Endothelial cell of umbilical vein (primary cell): Measurements from ENCODE around the gene KCTD6.

ENCODE experiments used
- POLR2A ChIP-seq: IDR thresholded peaks from 2 replicates; pipeline ENCODE4 v1.6.1; 2012; ENCODE audit warnings: low read depth, mild to moderate bottlenecking, control low read depth, low read length
- TF ChIP-seq, protein P1 (sequence below), 2 donors: IDR thresholded peaks; 1 replicate in 1 of 2; 2 replicates in 1 of 2; pipeline ENCODE4 v1.5.1; 2011; ENCODE audit warnings: low read length in 2 of 2, mild to moderate bottlenecking in 2 of 2, moderate library complexity in 2 of 2, control low read depth in 1 of 2, inconsistent platforms in 1 of 2, low read depth in 1 of 2; ENCODE audit not compliant: insufficient read depth in 1 of 2; ENCODE audit errors: extremely low read depth in 1 of 2

DNA sequence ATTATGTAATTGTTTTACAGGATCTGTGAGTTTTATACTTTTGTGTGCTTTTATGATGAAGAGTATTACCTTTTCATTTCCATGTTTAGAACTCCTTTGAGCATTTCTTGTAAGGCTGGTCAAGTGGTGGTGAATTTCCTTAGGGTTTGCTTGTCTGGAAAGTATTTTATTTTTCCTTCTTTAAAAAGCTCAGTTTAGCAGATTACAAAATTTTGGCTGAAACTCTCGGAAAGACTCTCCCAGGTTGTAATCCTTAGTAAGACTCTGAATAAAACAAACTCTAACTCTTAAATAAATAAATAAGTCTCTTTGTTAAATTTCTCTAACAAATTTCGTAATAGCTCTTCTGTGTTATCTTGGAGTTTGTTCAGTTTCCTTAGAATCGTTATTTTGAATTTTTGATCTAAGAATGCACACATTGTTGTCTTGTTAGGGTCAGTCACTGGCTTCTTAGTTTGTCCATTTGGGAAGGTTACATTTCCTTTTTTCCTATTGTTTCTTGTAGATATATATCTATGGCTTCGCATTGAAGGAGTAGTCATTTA, 59.8 kb downstream of the KCTD6 start:
- TF ChIP-seq, protein P1, sequence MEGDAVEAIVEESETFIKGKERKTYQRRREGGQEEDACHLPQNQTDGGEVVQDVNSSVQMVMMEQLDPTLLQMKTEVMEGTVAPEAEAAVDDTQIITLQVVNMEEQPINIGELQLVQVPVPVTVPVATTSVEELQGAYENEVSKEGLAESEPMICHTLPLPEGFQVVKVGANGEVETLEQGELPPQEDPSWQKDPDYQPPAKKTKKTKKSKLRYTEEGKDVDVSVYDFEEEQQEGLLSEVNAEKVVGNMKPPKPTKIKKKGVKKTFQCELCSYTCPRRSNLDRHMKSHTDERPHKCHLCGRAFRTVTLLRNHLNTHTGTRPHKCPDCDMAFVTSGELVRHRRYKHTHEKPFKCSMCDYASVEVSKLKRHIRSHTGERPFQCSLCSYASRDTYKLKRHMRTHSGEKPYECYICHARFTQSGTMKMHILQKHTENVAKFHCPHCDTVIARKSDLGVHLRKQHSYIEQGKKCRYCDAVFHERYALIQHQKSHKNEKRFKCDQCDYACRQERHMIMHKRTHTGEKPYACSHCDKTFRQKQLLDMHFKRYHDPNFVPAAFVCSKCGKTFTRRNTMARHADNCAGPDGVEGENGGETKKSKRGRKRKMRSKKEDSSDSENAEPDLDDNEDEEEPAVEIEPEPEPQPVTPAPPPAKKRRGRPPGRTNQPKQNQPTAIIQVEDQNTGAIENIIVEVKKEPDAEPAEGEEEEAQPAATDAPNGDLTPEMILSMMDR (IDR thresholded peaks at IDR 0.05; ENCODE audit: extremely low read depth in 1 of 2, insufficient read depth in 1 of 2, low read depth in 1 of 2, low read length in 2 of 2): no peak
- TF ChIP-seq POLR2A: no peak
